Measurements from ENCODE around the gene PAX6.

PAX6 gene

DNA sequence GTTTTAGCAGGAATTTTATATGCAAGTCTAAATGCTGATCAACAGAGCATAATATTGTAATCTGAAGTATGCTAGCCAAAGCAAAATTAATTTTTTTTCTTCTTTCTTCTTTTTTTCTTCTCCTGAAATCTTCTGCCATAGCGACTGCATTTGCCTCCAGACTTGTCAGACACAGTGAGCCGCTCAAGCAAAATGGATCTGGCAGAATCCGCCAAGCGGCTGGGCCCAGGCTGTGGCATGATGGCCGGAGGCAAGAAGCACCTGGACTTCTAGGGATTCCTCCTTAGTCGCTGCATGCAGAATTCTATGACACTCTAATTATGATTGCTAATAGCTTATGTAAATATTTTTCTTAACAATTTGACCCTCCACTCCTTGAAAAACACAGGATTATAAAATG, 27.9 kb downstream of the PAX6 start:
- H3K27ac ChIP-seq: no peak overlapping the region
- TF ChIP-seq, protein P1, sequence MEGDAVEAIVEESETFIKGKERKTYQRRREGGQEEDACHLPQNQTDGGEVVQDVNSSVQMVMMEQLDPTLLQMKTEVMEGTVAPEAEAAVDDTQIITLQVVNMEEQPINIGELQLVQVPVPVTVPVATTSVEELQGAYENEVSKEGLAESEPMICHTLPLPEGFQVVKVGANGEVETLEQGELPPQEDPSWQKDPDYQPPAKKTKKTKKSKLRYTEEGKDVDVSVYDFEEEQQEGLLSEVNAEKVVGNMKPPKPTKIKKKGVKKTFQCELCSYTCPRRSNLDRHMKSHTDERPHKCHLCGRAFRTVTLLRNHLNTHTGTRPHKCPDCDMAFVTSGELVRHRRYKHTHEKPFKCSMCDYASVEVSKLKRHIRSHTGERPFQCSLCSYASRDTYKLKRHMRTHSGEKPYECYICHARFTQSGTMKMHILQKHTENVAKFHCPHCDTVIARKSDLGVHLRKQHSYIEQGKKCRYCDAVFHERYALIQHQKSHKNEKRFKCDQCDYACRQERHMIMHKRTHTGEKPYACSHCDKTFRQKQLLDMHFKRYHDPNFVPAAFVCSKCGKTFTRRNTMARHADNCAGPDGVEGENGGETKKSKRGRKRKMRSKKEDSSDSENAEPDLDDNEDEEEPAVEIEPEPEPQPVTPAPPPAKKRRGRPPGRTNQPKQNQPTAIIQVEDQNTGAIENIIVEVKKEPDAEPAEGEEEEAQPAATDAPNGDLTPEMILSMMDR (conservative IDR thresholded peaks at IDR 0.05; ENCODE audit: low read depth): no peak
- DNase-seq (ENCODE audit: low spot score): no peak
- POLR2A ChIA-PET (ENCODE audit: low non-redundant PET): no interaction called here
- CTCF ChIA-PET: interaction anchor here (0.5 kb wide), 1 partner anchor 353 kb away, joined by 3 read pairs; no protein-coding TSS in a partner anchor

DNA sequence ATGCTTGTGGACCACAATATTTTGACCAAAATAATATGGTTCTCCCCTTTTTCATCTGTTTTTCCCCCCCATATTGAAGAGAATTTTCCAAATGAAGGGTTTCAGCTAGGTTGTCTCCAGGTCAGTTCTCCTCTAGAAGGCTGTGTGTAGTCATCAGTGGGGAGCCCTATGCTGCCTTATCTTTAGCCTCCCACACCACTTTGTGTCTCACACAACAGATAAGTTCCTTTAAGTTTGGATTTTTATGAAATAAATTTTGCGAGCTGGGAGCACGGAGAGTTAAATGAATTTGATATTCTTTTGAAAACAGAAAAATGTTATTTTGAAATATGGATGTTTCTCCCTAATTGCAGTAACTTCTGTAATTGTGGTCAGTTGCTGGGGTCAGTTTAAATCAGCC, 28.9 kb downstream of the PAX6 start:
- H3K27ac ChIP-seq: no peak overlapping the region
- DNase-seq (ENCODE audit: low spot score): no peak
- CTCF ChIA-PET: interaction anchor here (0.6 kb wide), 1 partner anchor 282 kb away, joined by 3 read pairs; no protein-coding TSS in a partner anchor
- TF ChIP-seq, protein P1 (conservative IDR thresholded peaks at IDR 0.05; ENCODE audit: low read depth): no peak
- POLR2A ChIA-PET (ENCODE audit: low non-redundant PET): no interaction called here

DNA sequence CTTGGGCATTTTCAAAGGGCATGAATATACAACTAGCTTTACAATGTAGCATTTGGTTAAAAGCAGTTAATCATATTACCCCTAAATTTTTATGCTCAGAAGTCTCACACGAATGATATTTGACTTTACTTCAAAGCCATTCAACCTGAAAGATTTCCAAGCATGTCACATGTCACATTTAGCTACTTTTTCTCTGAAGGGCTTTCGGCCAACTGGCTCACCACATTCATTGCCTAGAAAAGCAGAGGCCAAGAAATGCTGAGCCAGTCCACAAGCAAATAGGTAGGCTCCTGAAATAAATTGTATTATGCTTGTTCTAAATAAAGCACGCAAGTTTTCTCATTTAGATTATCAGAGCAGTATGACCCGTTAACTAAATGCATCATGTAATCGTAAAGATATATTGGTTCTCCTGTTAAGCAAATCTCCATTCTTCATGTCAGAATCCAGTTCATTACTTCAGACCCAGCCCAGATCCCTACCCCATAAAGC, 30.6 kb downstream of the PAX6 start:
- CTCF ChIA-PET: no interaction called here
- POLR2A ChIA-PET (ENCODE audit: low non-redundant PET): no interaction called here
- no peak for DNase-seq (ENCODE audit: low spot score)
- TF ChIP-seq, protein P1 (conservative IDR thresholded peaks at IDR 0.05; ENCODE audit: low read depth): no peak
- H3K27ac ChIP-seq: no peak overlapping the region

DNA sequence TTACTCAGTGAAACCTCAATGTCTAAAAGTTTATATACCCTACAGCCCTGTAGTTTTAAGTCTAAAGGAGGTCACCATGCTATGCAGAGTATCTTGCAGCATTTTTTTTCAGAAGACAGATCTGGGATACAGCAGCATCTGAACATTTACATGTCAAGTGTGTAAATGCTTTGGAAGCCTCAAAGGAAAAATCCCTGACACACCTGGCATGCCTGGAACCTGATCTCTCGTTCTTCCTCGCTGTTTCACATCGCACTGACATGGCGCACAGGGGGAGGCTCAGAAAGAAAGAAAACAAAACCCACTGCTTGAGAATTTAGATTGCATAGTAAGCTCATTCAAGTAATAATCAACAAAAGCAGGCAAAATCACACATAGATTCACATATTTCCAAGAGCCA, 31.0 kb downstream of the PAX6 start:
- CTCF ChIA-PET: no interaction called here
- DNase-seq (ENCODE audit: low spot score): no peak
- TF ChIP-seq, protein P1 (conservative IDR thresholded peaks at IDR 0.05; ENCODE audit: low read depth): no peak
- POLR2A ChIA-PET (ENCODE audit: low non-redundant PET): no interaction called here
- H3K27ac ChIP-seq: no peak overlapping the region

DNA sequence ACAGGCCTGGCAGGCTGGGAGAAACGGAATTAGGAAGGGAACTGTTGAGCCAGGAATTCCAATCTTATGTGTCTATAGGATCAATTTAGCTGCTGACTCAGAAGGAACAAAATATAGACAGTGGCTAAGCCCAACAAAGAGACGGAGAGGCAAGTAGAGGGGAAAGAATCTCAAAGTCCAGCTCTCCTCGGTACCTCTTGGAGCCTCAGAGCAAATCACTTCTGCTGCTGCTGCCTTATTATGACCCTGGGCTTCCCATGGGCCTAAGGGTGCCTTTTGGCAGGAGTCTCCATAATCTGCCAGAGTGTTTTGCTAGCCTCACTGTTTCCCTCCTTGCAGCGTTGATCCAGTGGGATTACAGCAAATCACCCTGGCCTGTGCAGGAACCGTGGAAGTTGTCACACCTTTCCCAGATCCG, 31.7 kb downstream of the PAX6 start:
- CTCF ChIA-PET: no interaction called here

DNA sequence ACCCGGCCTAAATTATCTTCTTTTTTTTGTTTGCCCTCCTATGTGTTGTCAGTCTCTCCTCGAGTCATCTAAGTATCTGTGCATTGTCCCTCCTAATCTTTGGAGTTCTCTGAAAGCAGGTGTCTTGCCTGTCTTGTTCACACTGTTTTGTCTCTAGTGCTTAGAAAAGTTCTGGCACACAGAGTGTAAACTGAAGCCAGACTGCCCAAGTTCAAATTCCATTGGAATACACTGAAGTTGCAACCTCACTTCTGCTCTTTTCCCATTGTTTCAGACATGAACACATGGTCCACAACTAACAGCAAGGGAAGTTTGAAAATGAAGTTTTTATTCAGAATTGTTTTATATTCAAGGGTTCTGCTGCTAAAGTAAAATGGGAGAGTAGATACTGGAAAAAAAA, 38.7 kb downstream of the PAX6 start:
- no peak overlapping the region for H3K27ac ChIP-seq
- DNase-seq (ENCODE audit: low spot score): no peak
- ChIA-PET CTCF (no interaction called here), POLR2A (ENCODE audit: low non-redundant PET) (no interaction called here)
- TF ChIP-seq, protein P1 (conservative IDR thresholded peaks at IDR 0.05; ENCODE audit: low read depth): no peak

More for the DNA sequence above, 31.7 kb downstream of the PAX6 start:
- DNase-seq (ENCODE audit: low spot score): peak; percentile 18
- POLR2A ChIA-PET (ENCODE audit: low non-redundant PET): no interaction called here
- TF ChIP-seq, protein P1 (conservative IDR thresholded peaks at IDR 0.05; ENCODE audit: low read depth): no peak
- no peak overlapping the region for H3K27ac ChIP-seq
